Measurements from ENCODE around the gene NAB2.
A peak's percentile ranks its signal among the peaks of the same experiment; 100 is the strongest.
"Not testable (repeated sequence)": the region's sequence is repeated elsewhere in the genome, so short reads cannot be mapped to it uniquely, and the experiment has no call there.

The NAB2 gene

GRCh38 chr12:57069523-57069922 is 19.4 kb upstream of the NAB2 start:
- DNase-seq: peak; percentile 69

- no peak for DNase-seq
Observed at GRCh38 chr12:57072661-57073060, 16.3 kb upstream of the NAB2 start.

GRCh38 chr12:57073566-57074450 is 15.1 kb upstream of the NAB2 start:
- DNase-seq: not testable (repeated sequence)

GRCh38 chr12:57078519-57079404 is 10.2 kb upstream of the NAB2 start, which contains the start of gene NEMP1:
Gene NEMP1, minus strand, starts transcription at chr12:57078791. Its CDS starts 46 bp downstream, at chr12:57078745.
- DNase-seq: peak; percentile 99

DNA sequence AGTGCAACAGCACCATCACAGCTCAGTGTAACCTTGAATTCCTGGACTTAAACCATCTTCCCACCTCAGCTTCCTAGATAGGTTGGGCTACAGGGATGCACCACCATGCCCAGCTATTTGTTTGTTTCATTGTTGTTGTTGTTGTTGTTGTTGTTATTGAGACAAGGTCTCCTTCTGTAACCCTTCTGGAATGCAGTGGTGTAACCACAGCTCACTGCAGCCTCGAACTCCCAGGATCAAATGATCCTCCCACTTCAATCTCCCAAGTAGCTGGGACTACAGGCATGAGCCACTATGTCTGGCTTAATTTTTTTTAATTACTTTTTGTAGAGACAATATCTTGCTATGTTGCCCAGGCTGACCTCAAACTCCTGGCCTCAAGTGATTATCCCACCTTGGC is 9.1 kb upstream of the NAB2 start:
- no peak for DNase-seq

DNA sequence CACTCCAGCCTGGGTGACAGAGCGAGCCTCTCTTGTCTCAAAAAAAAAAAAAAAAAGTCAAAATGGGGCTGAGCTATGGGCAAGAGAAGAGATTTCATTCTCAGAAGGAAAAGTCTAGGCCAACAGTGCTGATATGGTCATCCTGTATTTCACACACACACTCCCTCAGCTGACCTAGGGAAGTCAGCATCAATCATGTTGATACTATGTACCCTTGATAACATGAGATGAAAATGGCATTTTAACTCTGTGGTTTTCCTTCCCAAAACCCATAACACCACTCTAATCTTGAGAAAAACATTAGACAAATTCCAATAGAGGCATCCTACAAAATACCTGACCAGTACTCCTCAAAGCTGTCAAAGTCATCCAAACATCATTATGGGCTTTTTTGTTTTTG is 8.1 kb upstream of the NAB2 start:
- DNase-seq: no peak

DNA sequence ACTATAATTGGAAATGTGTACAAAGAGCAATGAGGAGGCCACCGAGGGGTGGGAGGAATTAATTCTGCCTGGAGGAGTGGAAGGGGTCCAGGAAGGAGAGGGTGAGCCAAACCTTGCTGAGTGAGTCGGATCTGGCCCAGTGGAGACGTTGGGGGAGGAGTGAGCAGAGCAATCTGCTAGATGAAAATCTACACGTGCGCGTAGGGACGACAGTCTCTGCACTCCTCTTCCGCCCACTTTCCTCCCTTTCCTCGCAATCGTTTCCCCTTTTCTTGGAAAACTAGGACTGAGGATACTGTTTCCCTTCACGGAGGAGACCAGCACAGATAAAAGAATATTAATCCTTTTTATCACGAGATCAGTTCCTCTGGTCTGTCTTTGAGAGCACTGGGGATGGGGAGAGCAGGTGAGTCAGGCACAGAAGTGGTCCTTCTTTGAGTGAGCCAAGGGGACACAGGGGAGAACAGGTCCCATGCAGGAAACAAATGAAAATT is 2.9 kb upstream of the NAB2 start:
- peak; percentile 89 for DNase-seq

GRCh38 chr12:57086493-57087009 is 2.4 kb upstream of the NAB2 start:
- peak; percentile 90 for DNase-seq

DNA sequence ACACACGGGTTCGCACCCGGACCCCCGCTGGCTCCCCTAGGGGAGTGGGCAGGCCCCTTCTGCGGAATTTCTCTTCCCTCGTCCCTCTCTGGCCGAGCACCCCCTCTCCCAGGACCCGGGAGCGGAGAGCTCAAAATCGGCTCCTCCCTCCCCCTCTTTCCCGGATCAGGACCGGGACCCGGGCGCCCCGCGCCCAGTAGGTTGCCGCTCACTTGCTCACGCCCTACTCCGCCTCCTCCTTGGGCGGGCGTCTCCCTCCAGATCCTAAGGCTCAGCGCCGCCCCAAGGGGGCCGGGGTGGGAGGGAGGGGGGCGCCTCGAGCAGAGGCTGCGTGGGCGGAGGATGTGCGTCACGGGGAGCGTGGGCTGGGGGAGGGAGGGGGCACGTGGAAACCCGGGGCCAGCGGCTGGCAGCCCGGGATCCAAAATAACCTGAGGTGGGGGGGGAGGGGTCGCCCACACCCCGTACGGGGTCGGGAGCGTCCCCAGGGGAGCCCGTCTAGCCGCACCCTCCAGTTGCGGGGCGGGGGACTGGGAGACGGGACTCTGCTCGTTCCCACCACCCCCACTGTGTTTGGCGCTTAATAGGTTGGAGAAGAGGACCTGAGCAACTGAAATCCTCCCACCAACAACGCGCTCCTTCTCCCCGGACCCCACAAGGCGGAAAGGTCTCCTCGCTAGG is 1.8 kb upstream of the NAB2 start:
- peak; percentile 92 for DNase-seq

DNA sequence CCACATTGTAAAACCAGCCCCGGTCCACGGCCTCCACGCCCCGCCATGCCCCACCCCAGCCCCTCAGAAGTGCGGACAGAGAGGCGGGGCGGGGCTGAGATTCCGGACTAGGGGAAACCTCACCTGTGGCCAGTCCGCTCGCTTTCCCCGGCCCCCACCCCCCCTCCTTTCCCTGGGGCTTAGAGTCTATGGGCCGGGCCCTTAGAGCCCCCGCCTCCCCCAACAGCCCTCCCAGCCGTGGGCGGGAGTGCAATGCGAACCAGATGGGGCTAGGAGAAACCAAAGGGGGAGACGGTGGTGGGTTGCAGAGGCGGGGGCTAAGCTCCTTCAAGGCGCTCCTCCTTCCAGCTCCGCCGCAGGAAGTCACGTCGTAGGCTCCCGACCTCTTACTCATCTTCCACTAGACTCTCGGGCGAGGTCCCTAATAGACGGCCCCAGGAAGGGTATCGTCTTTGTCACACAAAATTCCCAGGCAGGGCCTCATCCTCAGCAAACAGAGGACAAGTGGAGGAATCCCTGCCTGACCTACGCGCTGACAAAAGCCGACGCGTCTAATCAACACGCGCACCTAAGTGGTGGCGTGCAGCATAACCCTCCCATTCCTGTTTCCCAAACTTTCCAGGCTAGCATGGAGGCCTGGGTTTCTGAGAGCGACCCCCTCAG is 1.1 kb upstream of the NAB2 start:
- peak; percentile 96 for DNase-seq

DNA sequence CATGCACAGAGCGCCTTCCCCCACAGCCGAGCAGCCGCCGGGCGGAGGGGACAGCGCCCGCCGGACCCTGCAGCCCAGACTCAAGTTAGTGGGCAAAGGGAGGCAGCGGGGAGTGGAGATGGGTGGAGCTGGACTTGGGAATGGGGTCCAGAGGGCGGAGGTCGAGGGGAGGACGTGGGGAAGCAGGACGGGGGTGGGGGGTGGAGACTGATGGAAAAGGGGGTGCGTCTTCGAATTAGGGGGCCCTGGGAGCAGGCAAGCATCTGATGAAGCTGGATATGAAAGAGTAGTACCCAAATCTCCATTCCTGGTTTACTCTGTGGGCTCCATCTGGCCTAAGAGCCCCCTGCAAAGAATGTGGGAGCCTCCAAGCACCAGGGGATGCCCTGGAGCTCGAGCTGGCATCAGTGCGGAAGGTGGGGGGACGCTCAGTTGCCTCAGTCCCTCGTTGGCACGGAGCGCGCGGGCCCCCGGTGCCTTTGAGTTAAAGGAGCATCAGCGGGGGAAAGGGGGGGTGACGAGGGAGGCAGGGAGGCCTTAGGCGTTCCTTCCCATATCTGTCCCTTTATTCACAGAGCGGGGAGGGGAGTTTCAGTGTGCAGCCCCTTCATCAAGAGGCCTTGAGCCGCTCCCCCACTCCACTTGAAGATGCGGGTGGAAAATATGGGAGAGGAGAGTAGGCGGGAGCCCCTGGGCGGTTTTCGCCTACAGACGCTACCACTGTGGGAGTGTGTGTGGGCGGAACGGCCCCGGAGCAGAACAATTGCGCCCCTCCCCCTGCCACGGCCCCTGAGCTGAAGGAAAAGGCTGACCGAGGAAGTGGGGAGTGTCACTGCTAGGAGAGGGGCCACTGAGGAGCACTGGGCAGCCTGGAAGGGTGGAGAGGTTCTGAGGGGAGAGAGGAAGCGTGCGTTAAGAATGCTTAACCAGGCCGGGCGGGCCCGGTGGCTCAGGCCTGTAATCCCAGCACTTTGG is 644 bp downstream of the NAB2 start:
- DNase-seq: peak; percentile 87

DNA sequence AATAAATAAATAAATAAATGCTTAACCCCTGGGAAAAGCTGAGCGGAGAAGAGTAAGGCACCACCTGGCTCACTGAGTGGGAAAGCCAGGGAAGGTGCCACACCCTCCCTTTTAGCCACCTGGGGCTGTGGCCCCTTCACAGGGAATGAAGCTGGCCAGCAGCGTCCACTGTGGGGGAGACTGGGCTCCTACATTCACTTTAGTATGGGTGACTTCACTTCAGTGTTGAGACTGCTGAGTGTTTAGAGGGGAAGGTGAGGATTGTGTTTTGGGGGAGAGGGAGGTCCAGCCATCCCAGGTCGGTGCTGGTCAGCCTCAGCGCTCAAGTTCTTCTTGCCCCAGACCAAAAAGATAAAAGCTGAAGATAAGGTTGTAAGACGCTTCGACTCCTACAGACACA is 1.6 kb downstream of the NAB2 start:
- DNase-seq: no peak

DNA sequence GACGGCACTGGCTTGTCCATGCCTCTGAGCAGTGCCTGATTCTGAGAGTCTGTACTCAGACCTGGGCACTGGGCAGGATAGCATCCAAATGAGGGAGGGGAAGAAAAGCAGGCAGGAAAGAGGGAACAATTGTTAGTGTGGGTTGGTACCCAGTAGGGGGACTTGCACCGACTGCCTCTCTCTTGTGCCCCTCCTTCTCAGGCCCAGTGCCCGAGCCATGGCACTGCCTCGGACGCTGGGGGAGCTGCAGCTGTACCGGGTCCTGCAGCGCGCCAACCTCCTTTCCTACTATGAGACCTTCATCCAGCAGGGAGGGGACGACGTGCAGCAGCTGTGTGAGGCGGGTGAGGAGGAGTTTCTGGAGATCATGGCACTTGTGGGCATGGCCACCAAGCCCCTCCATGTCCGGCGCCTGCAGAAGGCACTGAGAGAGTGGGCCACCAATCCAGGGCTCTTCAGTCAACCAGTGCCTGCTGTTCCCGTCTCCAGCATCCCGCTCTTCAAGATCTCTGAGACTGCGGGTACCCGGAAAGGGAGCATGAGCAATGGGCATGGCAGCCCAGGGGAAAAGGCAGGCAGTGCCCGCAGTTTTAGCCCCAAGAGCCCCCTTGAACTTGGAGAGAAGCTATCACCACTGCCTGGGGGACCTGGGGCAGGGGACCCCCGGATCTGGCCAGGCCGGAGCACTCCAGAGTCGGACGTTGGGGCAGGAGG is 2.2 kb downstream of the NAB2 start:
- no peak for DNase-seq

DNA sequence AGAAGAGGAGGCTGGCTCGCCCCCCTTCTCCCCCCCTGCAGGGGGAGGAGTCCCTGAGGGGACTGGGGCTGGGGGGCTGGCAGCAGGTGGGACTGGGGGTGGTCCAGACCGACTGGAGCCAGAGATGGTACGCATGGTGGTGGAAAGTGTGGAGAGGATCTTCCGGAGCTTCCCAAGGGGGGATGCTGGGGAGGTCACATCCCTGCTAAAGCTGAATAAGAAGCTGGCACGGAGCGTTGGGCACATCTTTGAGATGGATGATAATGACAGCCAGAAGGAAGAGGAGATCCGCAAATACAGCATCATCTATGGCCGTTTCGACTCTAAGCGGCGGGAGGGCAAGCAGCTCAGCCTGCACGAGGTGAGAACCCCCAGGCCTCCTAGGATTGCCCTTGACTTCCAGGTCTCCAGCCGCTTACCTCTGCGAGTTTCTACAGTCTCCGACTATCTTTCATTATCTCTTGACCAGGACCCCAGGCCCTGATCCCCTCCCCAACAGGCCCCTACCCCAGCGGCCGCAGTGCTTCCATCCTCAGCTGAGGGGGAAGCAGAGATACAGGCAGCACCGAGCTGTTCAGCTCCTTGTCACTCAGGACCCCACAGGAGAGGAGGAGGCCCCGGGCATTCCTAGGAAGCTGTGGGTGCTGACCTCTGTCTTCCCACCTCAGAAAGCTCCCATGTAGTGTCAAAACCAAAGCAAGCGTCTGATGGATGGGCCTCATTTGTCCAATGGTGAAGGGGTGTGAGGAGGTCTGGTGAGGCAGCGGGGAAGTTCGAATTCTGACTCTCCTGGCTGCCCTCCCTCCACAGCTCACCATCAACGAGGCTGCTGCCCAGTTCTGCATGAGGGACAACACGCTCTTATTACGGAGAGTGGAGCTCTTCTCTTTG is 3.0 kb downstream of the NAB2 start:
- DNase-seq: no peak

- no peak for DNase-seq
Observed at GRCh38 chr12:57092529-57092862, 3.6 kb downstream of the NAB2 start.

GRCh38 chr12:57092876-57093414 is 4.0 kb downstream of the NAB2 start:
- DNase-seq: no peak

DNA sequence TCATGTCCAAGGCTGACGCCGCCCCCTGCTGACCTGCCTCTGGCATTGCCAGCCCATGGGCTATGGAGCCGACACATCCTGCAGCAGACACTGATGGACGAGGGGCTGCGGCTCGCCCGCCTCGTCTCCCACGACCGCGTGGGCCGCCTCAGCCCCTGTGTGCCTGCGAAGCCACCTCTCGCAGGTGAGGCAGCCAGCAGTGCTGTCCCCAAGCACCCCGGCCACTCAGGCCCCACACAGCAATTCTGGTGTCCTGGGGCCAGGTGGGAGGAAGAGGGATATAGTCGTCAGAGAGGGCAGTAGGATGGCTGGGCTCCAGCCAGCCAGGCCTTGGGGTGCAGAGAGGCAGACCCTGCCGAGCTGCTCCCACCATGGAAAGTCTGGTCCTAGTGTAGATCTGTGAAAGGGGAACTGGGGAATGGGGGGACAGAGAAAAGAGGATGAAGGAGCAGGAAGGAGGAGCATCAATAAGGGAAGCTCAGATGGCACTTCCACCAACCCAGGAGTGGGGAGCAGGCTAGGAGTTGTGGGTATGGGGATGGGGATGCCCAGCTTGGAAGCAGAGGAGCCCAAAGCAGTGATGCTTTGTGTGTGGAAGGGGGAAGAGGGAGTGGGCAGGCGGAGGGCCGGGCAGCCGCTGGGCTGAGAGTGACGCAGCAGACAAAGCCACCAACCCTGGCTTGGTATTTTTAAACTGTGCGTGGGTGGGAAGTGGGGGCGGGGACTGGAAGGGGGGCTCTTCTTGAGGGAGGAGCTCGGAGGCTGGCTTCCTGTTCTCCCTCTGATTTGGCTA is 4.7 kb downstream of the NAB2 start:
- peak; percentile 88 for DNase-seq

Measured in right hindlimb (tissue), 1 donor.